Gastroesophageal sphincter (tissue), 3 donors: ENCODE data around the gene GTF3C4.

ENCODE experiments used
- POLR2AphosphoS5 ChIP-seq: sonication (generic); formaldehyde crosslinking; IDR thresholded peaks from one replicate; pipeline ENCODE4 v1.6.1; 2017; ENCODE audit warnings: antibody characterized with exemption
- TF ChIP-seq, protein P1 (sequence below), 4 experiments: fragments of 200-600 bp in 2 of 4; fragments of 450-650 bp in 2 of 4; sonication (generic) in 1 of 4; IDR thresholded peaks; one replicate each; pipeline ENCODE4 v1.5.1; 2017 to 2019; ENCODE audit warnings: antibody characterized with exemption in 4 of 4, mild to moderate bottlenecking in 2 of 4, moderate library complexity in 2 of 4

DNA sequence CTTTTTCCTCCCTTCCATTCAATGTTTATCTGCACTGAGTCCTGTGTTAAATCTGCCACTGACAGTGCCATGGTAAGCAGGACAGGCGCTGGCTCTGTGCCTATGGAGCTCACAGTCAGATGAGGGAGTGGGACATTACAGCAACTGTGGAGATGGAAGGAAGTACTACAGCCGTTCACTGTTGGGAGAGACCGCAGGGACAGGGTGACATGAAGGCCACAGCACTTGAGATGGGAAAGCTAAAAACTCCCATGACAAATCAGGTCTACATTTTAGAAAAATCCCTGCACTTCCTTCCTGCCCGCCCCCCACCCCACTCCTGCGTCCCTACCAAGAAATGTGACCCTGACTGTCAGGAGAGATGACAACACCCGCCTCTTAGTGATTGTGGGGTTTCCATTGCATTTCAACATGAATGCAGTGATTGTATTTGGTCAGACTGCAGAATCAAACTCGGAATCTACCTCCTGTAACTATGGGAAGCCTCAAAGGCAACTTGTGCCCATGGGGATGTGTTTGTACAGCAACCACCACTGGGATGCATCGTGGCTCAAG is 56.4 kb downstream of the GTF3C4 start:
- TF ChIP-seq POLR2AphosphoS5: no peak
- TF ChIP-seq, protein P1, sequence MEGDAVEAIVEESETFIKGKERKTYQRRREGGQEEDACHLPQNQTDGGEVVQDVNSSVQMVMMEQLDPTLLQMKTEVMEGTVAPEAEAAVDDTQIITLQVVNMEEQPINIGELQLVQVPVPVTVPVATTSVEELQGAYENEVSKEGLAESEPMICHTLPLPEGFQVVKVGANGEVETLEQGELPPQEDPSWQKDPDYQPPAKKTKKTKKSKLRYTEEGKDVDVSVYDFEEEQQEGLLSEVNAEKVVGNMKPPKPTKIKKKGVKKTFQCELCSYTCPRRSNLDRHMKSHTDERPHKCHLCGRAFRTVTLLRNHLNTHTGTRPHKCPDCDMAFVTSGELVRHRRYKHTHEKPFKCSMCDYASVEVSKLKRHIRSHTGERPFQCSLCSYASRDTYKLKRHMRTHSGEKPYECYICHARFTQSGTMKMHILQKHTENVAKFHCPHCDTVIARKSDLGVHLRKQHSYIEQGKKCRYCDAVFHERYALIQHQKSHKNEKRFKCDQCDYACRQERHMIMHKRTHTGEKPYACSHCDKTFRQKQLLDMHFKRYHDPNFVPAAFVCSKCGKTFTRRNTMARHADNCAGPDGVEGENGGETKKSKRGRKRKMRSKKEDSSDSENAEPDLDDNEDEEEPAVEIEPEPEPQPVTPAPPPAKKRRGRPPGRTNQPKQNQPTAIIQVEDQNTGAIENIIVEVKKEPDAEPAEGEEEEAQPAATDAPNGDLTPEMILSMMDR (IDR thresholded peaks at IDR 0.05): no peak
